ENCODE data around the gene ZDHHC11. TPM values are rescaled to one million over a fixed set of nuclear protein-coding genes. Genes with fewer than 3 reads are reported as not detected.
"Not testable (repeated sequence)": the region's sequence is repeated elsewhere in the genome, so short reads cannot be mapped to it uniquely, and the experiment has no call there.

ZDHHC11 gene
- total RNA-seq, 2 experiments from 2014 or later: 4.7 to 5.9 TPM

- POLR2A ChIA-PET, CTCF ChIA-PET: not testable (repeated sequence)
Measured at GRCh38 chr5:847212-847611, 3.6 kb downstream of the ZDHHC11 start.

- POLR2A ChIA-PET, CTCF ChIA-PET: not testable (repeated sequence)
Measured at GRCh38 chr5:846602-847091, 4.1 kb downstream of the ZDHHC11 start.

GRCh38 chr5:845676-846601 is 4.8 kb downstream of the ZDHHC11 start:
- POLR2A ChIA-PET, CTCF ChIA-PET: not testable (repeated sequence)

- CTCF ChIA-PET, POLR2A ChIA-PET: not testable (repeated sequence)
Measured at GRCh38 chr5:845031-845675, 5.6 kb downstream of the ZDHHC11 start.

GRCh38 chr5:844426-844825 is 6.4 kb downstream of the ZDHHC11 start:
- POLR2A ChIA-PET, CTCF ChIA-PET: not testable (repeated sequence)

GRCh38 chr5:843926-844325 is 6.9 kb downstream of the ZDHHC11 start:
- CTCF ChIA-PET, POLR2A ChIA-PET: not testable (repeated sequence)

- CTCF ChIA-PET, POLR2A ChIA-PET: not testable (repeated sequence)
Measured at GRCh38 chr5:843371-843770, 7.4 kb downstream of the ZDHHC11 start.

- POLR2A ChIA-PET, CTCF ChIA-PET: not testable (repeated sequence)
Measured at GRCh38 chr5:842402-843221, 8.2 kb downstream of the ZDHHC11 start.

GRCh38 chr5:841531-842401 is 9.0 kb downstream of the ZDHHC11 start:
- CTCF ChIA-PET, POLR2A ChIA-PET: not testable (repeated sequence)

- CTCF ChIA-PET: not testable (repeated sequence)
Measured at GRCh38 chr5:840974-841435, 9.8 kb downstream of the ZDHHC11 start.

GRCh38 chr5:840118-840973 is 10.4 kb downstream of the ZDHHC11 start:
- POLR2A ChIA-PET, CTCF ChIA-PET: not testable (repeated sequence)

More at GRCh38 chr5:840974-841435, 9.8 kb downstream of the ZDHHC11 start:
- POLR2A ChIA-PET: not testable (repeated sequence)

- POLR2A ChIA-PET, CTCF ChIA-PET: not testable (repeated sequence)
Measured at GRCh38 chr5:838431-838851, 12.3 kb downstream of the ZDHHC11 start.

- POLR2A ChIA-PET, CTCF ChIA-PET: not testable (repeated sequence)
Measured at GRCh38 chr5:837621-838121, 13.1 kb downstream of the ZDHHC11 start.

GRCh38 chr5:835933-836612 is 14.7 kb downstream of the ZDHHC11 start:
- POLR2A ChIA-PET, CTCF ChIA-PET: not testable (repeated sequence)

GRCh38 chr5:834013-834412 is 16.8 kb downstream of the ZDHHC11 start:
- POLR2A ChIA-PET, CTCF ChIA-PET: not testable (repeated sequence)

GRCh38 chr5:828194-828593 is 22.6 kb downstream of the ZDHHC11 start:
- POLR2A ChIA-PET, CTCF ChIA-PET: not testable (repeated sequence)

- CTCF ChIA-PET: not testable (repeated sequence)
Measured at GRCh38 chr5:825544-825943, 25.2 kb downstream of the ZDHHC11 start.

GRCh38 chr5:821504-821903 is 29.3 kb downstream of the ZDHHC11 start:
- ChIA-PET CTCF (no interaction called here), POLR2A (no interaction called here)

More at GRCh38 chr5:825544-825943, 25.2 kb downstream of the ZDHHC11 start:
- POLR2A ChIA-PET: not testable (repeated sequence)

Data from activated CD8-positive, alpha-beta memory T cell treated with anti-CD3 and anti-CD28 coated beads for 36 hours (primary cell).